H1 (cell line): ENCODE data around the gene ADCY5. TPM values are rescaled to one million over a fixed set of nuclear protein-coding genes. Genes with fewer than 3 reads are reported as not detected.

ENCODE experiments used
- CTCF ChIA-PET: fragments of 300-600 bp; sonication (Branson Sonifier 250); formaldehyde crosslinking; loops from one replicate; lab custom pipeline; 2021; ENCODE audit not compliant: partially characterized antibody; lab: Charles Lee
- POLR2A ChIA-PET: fragments of 300-600 bp; sonication (Branson Sonifier 250); formaldehyde crosslinking; loops from one replicate; lab custom pipeline; 2021; ENCODE audit warnings: inconsistent platforms; ENCODE audit not compliant: partially characterized antibody; lab: Charles Lee
- DNase-seq, 2 experiments: peaks; one replicate each; pipeline versions ENCODE4 v3.0.0 to v3.0.0-alpha.2; 2010 to 2022; ENCODE audit warnings: low spot score in 2 of 2, low read depth in 1 of 2, mixed read lengths in 1 of 2
- FAIRE-seq: peaks from 2 replicates; lab custom pipeline; 2011; peaks lifted over from hg19 to GRCh38; lab: Jason Lieb, UNC
- H2AFZ ChIP-seq: 2 replicates; pipeline ENCODE4 v1.8.1; 2012; ENCODE audit warnings: low read length, inconsistent platforms
- H2AK5ac ChIP-seq: 2 replicates; pipeline ENCODE4 v1.6.1; 2013; ENCODE audit warnings: low read depth, low read length
- H2BK120ac ChIP-seq: replicated peaks from 2 replicates; pipeline ENCODE3; 2013; ENCODE audit warnings: low read depth, low read length, inconsistent platforms
- H2BK12ac ChIP-seq: 2 replicates; pipeline ENCODE4 v1.6.1; 2013; ENCODE audit warnings: low read depth, low read length
- H2BK15ac ChIP-seq: 2 replicates; pipeline ENCODE4 v1.6.1; 2013; ENCODE audit warnings: low read length
- H2BK20ac ChIP-seq: 2 replicates; pipeline ENCODE4 v1.6.1; 2013; ENCODE audit warnings: low read length
- H2BK5ac ChIP-seq: 2 replicates; pipeline ENCODE4 v1.6.1; 2013; ENCODE audit warnings: low read depth, low read length
- H3K14ac ChIP-seq: 2 replicates; pipeline ENCODE4 v1.6.1; 2013; ENCODE audit warnings: inconsistent platforms; ENCODE audit not compliant: insufficient read length
- H3K18ac ChIP-seq: 2 replicates; pipeline ENCODE4 v1.6.1; 2013; ENCODE audit warnings: low read length; ENCODE audit errors: extremely low read depth
- H3K23ac ChIP-seq: 2 replicates; pipeline ENCODE4 v1.6.1; 2013; ENCODE audit warnings: inconsistent platforms; ENCODE audit not compliant: insufficient read length
- H3K23me2 ChIP-seq: 2 replicates; pipeline ENCODE4 v1.6.1; 2013; ENCODE audit warnings: low read depth, low read length
- H3K27ac ChIP-seq: 2 replicates; pipeline ENCODE4 v1.6.1; 2011; ENCODE audit warnings: low read depth, low read length, inconsistent platforms
- H3K27me3 ChIP-seq, 4 experiments: replicated peaks in 1 of 4; 1 replicate in 1 of 4; 2 replicates in 3 of 4; pipeline versions ENCODE4 v1.6.1 to v1.8.1; 2011 to 2013; ENCODE audit warnings: low read length in 3 of 4, mild to moderate bottlenecking in 3 of 4, inconsistent platforms in 2 of 4, mixed read lengths in 2 of 4, moderate library complexity in 1 of 4; ENCODE audit not compliant: control insufficient read depth in 3 of 4, insufficient read depth in 3 of 4; ENCODE audit errors: extremely low read depth in 1 of 4
- H3K36me3 ChIP-seq, 4 experiments: 2 replicates each; pipeline versions ENCODE4 v1.6.1 to v1.8.1; 2011 to 2013; ENCODE audit warnings: mild to moderate bottlenecking in 4 of 4, low read length in 3 of 4, moderate library complexity in 2 of 4, control low read depth in 1 of 4, inconsistent platforms in 1 of 4; ENCODE audit not compliant: insufficient read depth in 4 of 4, control insufficient read depth in 2 of 4
- H3K4ac ChIP-seq: replicated peaks from 2 replicates; pipeline ENCODE3; 2013; ENCODE audit warnings: low read length, low read depth, mixed read lengths, inconsistent platforms; ENCODE audit not compliant: insufficient read length
- H3K4me1 ChIP-seq, 4 experiments: replicated peaks in 1 of 4; 1 replicate in 1 of 4; 2 replicates in 3 of 4; pipeline versions ENCODE4 v1.6.1 to v1.8.1; 2011 to 2013; ENCODE audit warnings: low read length in 3 of 4, inconsistent platforms in 2 of 4, mixed read lengths in 1 of 4; ENCODE audit not compliant: insufficient read depth in 4 of 4, control insufficient read depth in 3 of 4
- H3K4me2 ChIP-seq, 2 experiments: 2 replicates each; pipeline versions ENCODE4 v1.6.1 to v1.8.1; 2011 to 2013; ENCODE audit warnings: low read depth in 2 of 2, low read length in 2 of 2, control low read depth in 1 of 2, inconsistent platforms in 1 of 2, mild to moderate bottlenecking in 1 of 2; ENCODE audit not compliant: insufficient read depth in 1 of 2
- H3K4me3 ChIP-seq, 4 experiments: fragments of 200-600, 300-600 bp in 1 of 4; sonication (generic), shearing (Covaris generic), sonication (Bioruptor Twin) in 1 of 4; 2 replicates each; pipeline versions ENCODE4 v1.5.1 to v1.8.1; 2011 to 2016; ENCODE audit warnings: low read length in 4 of 4, low read depth in 3 of 4, control low read depth in 2 of 4, inconsistent platforms in 2 of 4, mild to moderate bottlenecking in 2 of 4, mixed read lengths in 1 of 4, moderate library complexity in 1 of 4; ENCODE audit not compliant: insufficient read depth in 2 of 4; ENCODE audit errors: extremely low read depth in 1 of 4
- H3K56ac ChIP-seq: replicated peaks from 2 replicates; pipeline ENCODE3; 2013; ENCODE audit warnings: low read depth, mild to moderate bottlenecking, mixed read lengths, low read length, inconsistent platforms; ENCODE audit not compliant: insufficient read length
- H3K79me1 ChIP-seq: 2 replicates; pipeline ENCODE4 v1.6.1; 2013; ENCODE audit warnings: low read depth, low read length, control low read depth
- H3K79me2 ChIP-seq, 2 experiments: 2 replicates each; pipeline versions ENCODE4 v1.6.1 to v1.8.1; 2012 to 2013; ENCODE audit warnings: low read length in 2 of 2, mild to moderate bottlenecking in 2 of 2, inconsistent platforms in 1 of 2; ENCODE audit not compliant: insufficient read depth in 2 of 2, control insufficient read depth in 1 of 2
- H3K9ac ChIP-seq, 4 experiments: replicated peaks in 1 of 4; 1 replicate in 1 of 4; 2 replicates in 3 of 4; pipeline versions ENCODE4 v1.6.1 to v1.8.1; 2011 to 2013; ENCODE audit warnings: low read depth in 3 of 4, low read length in 3 of 4, control low read depth in 2 of 4, mild to moderate bottlenecking in 2 of 4, moderate library complexity in 2 of 4, inconsistent platforms in 1 of 4; ENCODE audit errors: extremely low read depth in 1 of 4
- H3K9me3 ChIP-seq, 2 experiments: 2 replicates each; pipeline versions ENCODE4 v1.6.1 to v1.8.1; 2012 to 2013; ENCODE audit warnings: mild to moderate bottlenecking in 2 of 2, moderate library complexity in 2 of 2, control low read depth in 1 of 2, inconsistent platforms in 1 of 2, low read depth in 1 of 2, low read length in 1 of 2, mixed read lengths in 1 of 2; ENCODE audit not compliant: insufficient read depth in 2 of 2
- H4K20me1 ChIP-seq, 2 experiments: replicated peaks in 1 of 2; 2 replicates each; pipeline versions ENCODE3 to v1.8.1; 2011 to 2013; ENCODE audit warnings: inconsistent platforms in 2 of 2, low read length in 2 of 2, mild to moderate bottlenecking in 1 of 2; ENCODE audit not compliant: insufficient read depth in 2 of 2, control insufficient read depth in 1 of 2
- H4K5ac ChIP-seq: 2 replicates; pipeline ENCODE4 v1.6.1; 2013; ENCODE audit warnings: low read length, low read depth, mixed read lengths, inconsistent platforms; ENCODE audit not compliant: insufficient read length
- H4K8ac ChIP-seq: 2 replicates; pipeline ENCODE4 v1.8.0; 2013; ENCODE audit warnings: mild to moderate bottlenecking, moderate library complexity, low read length, inconsistent platforms; ENCODE audit not compliant: insufficient read depth; ENCODE audit errors: extremely low read depth
- H4K91ac ChIP-seq: replicated peaks from 2 replicates; pipeline ENCODE3; 2013; ENCODE audit warnings: low read length, mixed read lengths, inconsistent platforms; ENCODE audit not compliant: insufficient read length
- MAX ChIP-seq: IDR thresholded peaks from 2 replicates; pipeline ENCODE4 v1.6.1; 2012; ENCODE audit warnings: inconsistent platforms
- RAD21 ChIP-seq, 2 experiments: IDR thresholded peaks in 1 of 2; conservative IDR thresholded peaks in 1 of 2; 2 replicates each; pipeline ENCODE4 v1.6.1; 2011; ENCODE audit warnings: low read depth in 2 of 2, low read length in 2 of 2, improper control_type of control experiment in 1 of 2, inconsistent platforms in 1 of 2, mild to moderate bottlenecking in 1 of 2, moderate library complexity in 1 of 2
- SUZ12 ChIP-seq: fragments of 200-600 bp; sonication (generic); IDR thresholded peaks from 2 replicates; pipeline ENCODE4 v1.6.1; 2012; ENCODE audit warnings: mild to moderate bottlenecking, inconsistent platforms, low read length, moderate library complexity, mixed read lengths
- WGBS, 2 experiments: shearing (Covaris generic) in 1 of 2; methylation state at CpG; one replicate each; pipeline versions ENCODE4 v1.1.6 to v1.1.7; 2013 to 2015; ENCODE audit warnings: low lambda C conversion rate in 2 of 2, mixed read lengths in 2 of 2, inconsistent platforms in 1 of 2, low coverage in 1 of 2, missing lambda C conversion rate in 1 of 2; ENCODE audit not compliant: insufficient replicate concordance in 2 of 2, insufficient coverage in 1 of 2, insufficient read length in 1 of 2; ENCODE audit errors: extremely low coverage in 1 of 2, missing lambda C conversion rate in 1 of 2; 5-methylcytosine and 5-hydroxymethylcytosine counted together
- polyA plus RNA-seq, 7 experiments: library from polyadenylated mRNA; depleted of rRNA in 3 of 7; stranded (reverse) in 5 of 7; unstranded in 2 of 7; fragments of >200 nt in 5 of 7; fragments of 200-250 nt in 2 of 7; gene quantifications; 1 replicate in 5 of 7; 2 replicates in 1 of 7; 4 replicates in 1 of 7; pipeline versions ENCODE4 v1.2.1 to v1.2.3, GENCODE V29; 2011 to 2013; ENCODE audit warnings: missing spikeins in 2 of 7, mixed read lengths in 2 of 7
- total RNA-seq: library from RNA; stranded (reverse); fragmentation: NEBNext Ultra II Directional; extraction: Animal tissue kit (Norgen Biotek cat#: 25700); gene quantifications from 2 replicates; pipeline ENCODE4 v1.2.1, GENCODE V29; 2021
- TF ChIP-seq, protein P1 (sequence below), 3 experiments: IDR thresholded peaks; 1 replicate in 2 of 3; 2 replicates in 1 of 3; pipeline versions ENCODE4 v1.5.1 to v1.6.1; 2011; ENCODE audit warnings: low read length in 3 of 3, mild to moderate bottlenecking in 3 of 3, inconsistent platforms in 2 of 3, low read depth in 1 of 3, moderate library complexity in 1 of 3; ENCODE audit not compliant: insufficient read depth in 1 of 3; ENCODE audit errors: control extremely low read depth in 1 of 3

Gene ADCY5
- total and polyA plus RNA-seq, 2 of the 8 experiments (the other 6 are each of a cell fraction or from before 2014, with no cell fraction given): 18.9 to 40.8 TPM

GRCh38 chr3:123365450-123366143 is 83.3 kb downstream of the ADCY5 start:
- CTCF ChIA-PET: interaction anchor here (0.8 to 5.3 kb wide), 42 partner anchors 8 to 195 kb away, joined by 3 to 60 read pairs (median 6); partner anchors contain the start of gene ADCY5
- no peaks in the 10 kb centered on the region for H3K27me3 ChIP-seq
- WGBS, 2 experiments: 52% methylated on average over 6 of the region's 6 CpGs; no CpG with 5 or more reads in 1 of the 2 experiments
- no peak overlapping the region for H4K91ac ChIP-seq
- H2BK5ac ChIP-seq: no peak overlapping the region
- no peak overlapping the region for H3K23ac ChIP-seq
- H3K9ac ChIP-seq: no peak overlapping the region
- no peaks in the 10 kb centered on the region for H3K79me1 ChIP-seq
- H3K18ac ChIP-seq: no peak overlapping the region
- H3K23me2 ChIP-seq: no peaks in the 10 kb centered on the region; the same call in 1 of the 2 replicates
- H3K36me3 ChIP-seq: no peaks in the 10 kb centered on the region
- H2BK15ac ChIP-seq: peak overlapping the region; percentile 61; the same call in 1 of the 2 replicates
- H4K20me1 ChIP-seq: no peaks in the 10 kb centered on the region
- no peak overlapping the region for H4K8ac ChIP-seq
- H2AFZ ChIP-seq: peak overlapping the region; percentile 92; the same call in 1 of the 2 replicates
- no peak overlapping the region for H3K4me3 ChIP-seq
- H3K56ac ChIP-seq: no peak overlapping the region
- no peak overlapping the region for H2BK120ac ChIP-seq
- POLR2A ChIA-PET: interaction anchor here (1.1 to 1.9 kb wide), 2 partner anchors 10 to 12 kb away, joined by 3 to 4 read pairs; no protein-coding TSS in a partner anchor
- no peak overlapping the region for H3K4me2 ChIP-seq
- peak; percentile 97 for FAIRE-seq
- TF ChIP-seq RAD21 (IDR thresholded peaks at IDR 0.05 in 1 of 2, conservative IDR thresholded peaks at IDR 0.05 in 1 of 2; ENCODE audit: low read depth in 2 of 2, low read length in 2 of 2): peak; percentile 65 to 72
- TF ChIP-seq MAX: peak; percentile 57
- no peak for TF ChIP-seq SUZ12
- TF ChIP-seq, protein P1, sequence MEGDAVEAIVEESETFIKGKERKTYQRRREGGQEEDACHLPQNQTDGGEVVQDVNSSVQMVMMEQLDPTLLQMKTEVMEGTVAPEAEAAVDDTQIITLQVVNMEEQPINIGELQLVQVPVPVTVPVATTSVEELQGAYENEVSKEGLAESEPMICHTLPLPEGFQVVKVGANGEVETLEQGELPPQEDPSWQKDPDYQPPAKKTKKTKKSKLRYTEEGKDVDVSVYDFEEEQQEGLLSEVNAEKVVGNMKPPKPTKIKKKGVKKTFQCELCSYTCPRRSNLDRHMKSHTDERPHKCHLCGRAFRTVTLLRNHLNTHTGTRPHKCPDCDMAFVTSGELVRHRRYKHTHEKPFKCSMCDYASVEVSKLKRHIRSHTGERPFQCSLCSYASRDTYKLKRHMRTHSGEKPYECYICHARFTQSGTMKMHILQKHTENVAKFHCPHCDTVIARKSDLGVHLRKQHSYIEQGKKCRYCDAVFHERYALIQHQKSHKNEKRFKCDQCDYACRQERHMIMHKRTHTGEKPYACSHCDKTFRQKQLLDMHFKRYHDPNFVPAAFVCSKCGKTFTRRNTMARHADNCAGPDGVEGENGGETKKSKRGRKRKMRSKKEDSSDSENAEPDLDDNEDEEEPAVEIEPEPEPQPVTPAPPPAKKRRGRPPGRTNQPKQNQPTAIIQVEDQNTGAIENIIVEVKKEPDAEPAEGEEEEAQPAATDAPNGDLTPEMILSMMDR (IDR thresholded peaks at IDR 0.05; ENCODE audit: control extremely low read depth in 1 of 3, insufficient read depth in 1 of 3, low read depth in 1 of 3, low read length in 3 of 3): peak; percentile 74 to 96 (median 90)
- H3K27ac ChIP-seq: no peak overlapping the region
- no peaks in the 10 kb centered on the region for H3K79me2 ChIP-seq
- no peak overlapping the region for H2BK20ac ChIP-seq
- peak in 1 of 2 experiments; percentile 25 for DNase-seq
- H3K4ac ChIP-seq: no peak overlapping the region
- peak overlapping the region; percentile 75; the same call in 1 of the 2 replicates for H2BK12ac ChIP-seq
- no peak overlapping the region for H2AK5ac ChIP-seq
- H3K14ac ChIP-seq: no peak overlapping the region
- H3K9me3 ChIP-seq: 0 out of 4 replicates have a peak, but pooled peaks cover 0 to 6% of the 10 kb centered on the region in 2 experiments
- peaks cover 0 to 2% (median 0%) of the 10 kb centered on the region in 4 experiments; a peak in 1 of 7 replicates for H3K4me1 ChIP-seq
- no peak overlapping the region for H4K5ac ChIP-seq
